Esophagus squamous epithelium (tissue), 4 donors: ENCODE data around the gene DYNC1I2.

Source experiments
- POLR2A ChIP-seq, 4 donors: fragments of 450-650 bp; IDR thresholded peaks; one replicate each; pipeline ENCODE4 v1.6.1; 2017; ENCODE audit warnings: antibody characterized with exemption in 4 of 4, mild to moderate bottlenecking in 4 of 4, moderate library complexity in 3 of 4
- TF ChIP-seq, protein P1 (sequence below), 6 experiments: fragments of 450-650 bp in 4 of 6; fragments of 200-600 bp in 2 of 6; sonication (generic) in 2 of 6; IDR thresholded peaks; one replicate each; pipeline ENCODE4 v1.5.1; 2016 to 2019; ENCODE audit warnings: antibody characterized with exemption in 6 of 6, mild to moderate bottlenecking in 4 of 6, moderate library complexity in 4 of 6

GRCh38 chr2:171789956-171790355, 102.7 kb downstream of the DYNC1I2 start:
- TF ChIP-seq, protein P1, sequence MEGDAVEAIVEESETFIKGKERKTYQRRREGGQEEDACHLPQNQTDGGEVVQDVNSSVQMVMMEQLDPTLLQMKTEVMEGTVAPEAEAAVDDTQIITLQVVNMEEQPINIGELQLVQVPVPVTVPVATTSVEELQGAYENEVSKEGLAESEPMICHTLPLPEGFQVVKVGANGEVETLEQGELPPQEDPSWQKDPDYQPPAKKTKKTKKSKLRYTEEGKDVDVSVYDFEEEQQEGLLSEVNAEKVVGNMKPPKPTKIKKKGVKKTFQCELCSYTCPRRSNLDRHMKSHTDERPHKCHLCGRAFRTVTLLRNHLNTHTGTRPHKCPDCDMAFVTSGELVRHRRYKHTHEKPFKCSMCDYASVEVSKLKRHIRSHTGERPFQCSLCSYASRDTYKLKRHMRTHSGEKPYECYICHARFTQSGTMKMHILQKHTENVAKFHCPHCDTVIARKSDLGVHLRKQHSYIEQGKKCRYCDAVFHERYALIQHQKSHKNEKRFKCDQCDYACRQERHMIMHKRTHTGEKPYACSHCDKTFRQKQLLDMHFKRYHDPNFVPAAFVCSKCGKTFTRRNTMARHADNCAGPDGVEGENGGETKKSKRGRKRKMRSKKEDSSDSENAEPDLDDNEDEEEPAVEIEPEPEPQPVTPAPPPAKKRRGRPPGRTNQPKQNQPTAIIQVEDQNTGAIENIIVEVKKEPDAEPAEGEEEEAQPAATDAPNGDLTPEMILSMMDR (IDR thresholded peaks at IDR 0.05): no peak
- TF ChIP-seq POLR2A (IDR thresholded peaks at IDR 0.05): no peak
